ENCODE results near the gene TMEM154. TPM values are rescaled to one million over a fixed set of nuclear protein-coding genes. Genes with fewer than 3 reads are reported as not detected.
A peak's percentile ranks its signal among the peaks of the same experiment; 100 is the strongest.

Gene TMEM154
- total RNA-seq, 4 donors from 2014 or later: 0.44 to 1.8 (median 1.1) TPM

DNA sequence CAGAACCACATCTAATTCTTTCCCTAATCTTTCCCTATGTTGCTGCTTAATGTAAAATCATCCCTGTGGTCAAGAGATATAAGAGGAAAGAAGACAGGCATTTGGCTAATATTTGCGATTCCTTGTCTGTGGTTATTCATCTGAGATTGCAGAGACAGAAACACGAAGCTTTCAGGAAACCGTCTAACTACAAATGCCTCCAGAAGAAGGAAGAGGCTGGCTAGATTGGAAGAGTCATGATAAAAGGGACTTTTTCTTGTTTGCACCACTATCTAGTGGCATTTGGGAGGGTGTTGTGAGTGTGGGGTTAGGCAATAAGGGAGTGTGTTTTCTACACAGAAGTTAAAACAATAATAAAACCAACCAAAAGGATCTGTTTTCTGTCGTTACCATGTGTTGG lies 43.9 kb downstream of the TMEM154 start:
- H3K4me3 ChIP-seq: no peak overlapping the region
- H3K36me3 ChIP-seq: no peaks in the 10 kb centered on the region
- peaks cover 0 to 6% (median 0%) of the 10 kb centered on the region in 4 donors for H3K4me1 ChIP-seq
- H3K27ac ChIP-seq: no peak overlapping the region
- whole genome bisulfite sequencing, 2 donors: 62 to 73% methylated on average over 4 of the region's 4 CpGs
- no peaks in the 10 kb centered on the region for H3K27me3 ChIP-seq
- no peak for DNase-seq (ENCODE audit: low spot score in 2 of 2)
- TF ChIP-seq EP300 (IDR thresholded peaks at IDR 0.05) (no peak), CTCF (IDR thresholded peaks at IDR 0.05) (no peak), POLR2A (IDR thresholded peaks at IDR 0.05) (no peak)
- no peaks in the 10 kb centered on the region for H3K9me3 ChIP-seq

GRCh38 chr4:152634110-152634760 lies 45.6 kb downstream of the TMEM154 start:
- no peaks in the 10 kb centered on the region for H3K9me3 ChIP-seq
- TF ChIP-seq POLR2A (IDR thresholded peaks at IDR 0.05): no peak
- TF ChIP-seq EP300 (IDR thresholded peaks at IDR 0.05): no peak
- H3K27me3 ChIP-seq: no peaks in the 10 kb centered on the region
- 83 to 92% methylated on average over 4 of the region's 4 CpGs for WGBS, 2 donors
- no peak for DNase-seq (ENCODE audit: low spot score in 2 of 2)
- no peak overlapping the region for H3K27ac ChIP-seq
- H3K36me3 ChIP-seq: no peaks in the 10 kb centered on the region
- H3K4me1 ChIP-seq: no peaks in the 10 kb centered on the region
- H3K4me3 ChIP-seq: no peak overlapping the region

- Histone ChIP-seq H3K27me3 (no peaks in the 10 kb centered on the region), H3K4me3 (no peak overlapping the region), H3K27ac (no peak overlapping the region), H3K9me3 (no peaks in the 10 kb centered on the region), H3K4me1 (peaks cover 0 to 2% (median 0%) of the 10 kb centered on the region in 4 donors), H3K36me3 (no peaks in the 10 kb centered on the region)
- no peak for DNase-seq (ENCODE audit: low spot score in 2 of 2)
- TF ChIP-seq POLR2A (IDR thresholded peaks at IDR 0.05) (no peak), EP300 (IDR thresholded peaks at IDR 0.05) (no peak), CTCF (IDR thresholded peaks at IDR 0.05) (no peak)
- WGBS, 2 donors: 55 to 61% methylated on average over 3 of the region's 3 CpGs
Measured at GRCh38 chr4:152633118-152633517, 46.7 kb downstream of the TMEM154 start.

- Histone ChIP-seq H3K4me3 (no peak overlapping the region), H3K27me3 (no peaks in the 10 kb centered on the region), H3K27ac (no peak overlapping the region), H3K36me3 (no peaks in the 10 kb centered on the region), H3K4me1 (peaks cover 0 to 17% (median 0%) of the 10 kb centered on the region in 4 donors), H3K9me3 (no peaks in the 10 kb centered on the region)
- WGBS, 2 donors: 64 to 73% methylated on average over 1 of the region's 1 CpG
- no peak for DNase-seq (ENCODE audit: low spot score in 2 of 2)
- no peak for TF ChIP-seq POLR2A (IDR thresholded peaks at IDR 0.05)
- TF ChIP-seq EP300 (IDR thresholded peaks at IDR 0.05): no peak
- TF ChIP-seq CTCF (IDR thresholded peaks at IDR 0.05): no peak
Measured at GRCh38 chr4:152630324-152630723, 49.5 kb downstream of the TMEM154 start.

GRCh38 chr4:152629908-152630307 lies 49.9 kb downstream of the TMEM154 start:
- no peak overlapping the region for H3K27ac ChIP-seq
- peaks cover 0 to 17% (median 0%) of the 10 kb centered on the region in 4 donors for H3K4me1 ChIP-seq
- DNase-seq (ENCODE audit: low spot score in 2 of 2): no peak
- no peaks in the 10 kb centered on the region for H3K9me3 ChIP-seq
- H3K4me3 ChIP-seq: no peak overlapping the region
- WGBS, 2 donors: 86 to 96% methylated on average over 3 of the region's 3 CpGs
- no peak for TF ChIP-seq POLR2A (IDR thresholded peaks at IDR 0.05)
- H3K27me3 ChIP-seq: no peaks in the 10 kb centered on the region
- H3K36me3 ChIP-seq: no peaks in the 10 kb centered on the region

DNA sequence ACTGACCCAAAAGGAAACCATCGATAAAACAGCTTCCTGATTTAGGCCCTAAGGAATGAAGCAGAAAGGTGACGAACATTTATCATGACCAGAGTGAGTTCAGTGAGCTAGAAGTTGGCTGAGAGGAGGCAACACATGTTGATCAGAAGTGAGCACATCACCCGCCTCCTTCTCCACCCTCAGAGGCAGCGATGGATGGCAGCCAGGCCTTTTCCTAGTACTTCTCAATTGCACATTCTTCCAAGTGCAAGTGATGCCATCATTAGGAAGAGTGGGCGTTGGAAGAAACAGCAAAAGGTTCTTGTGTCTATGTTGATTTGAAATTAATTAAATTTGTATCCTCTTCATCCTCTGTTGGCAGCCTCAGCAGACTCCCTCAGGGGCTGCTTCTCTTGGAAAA lies 51.7 kb downstream of the TMEM154 start:
- TF ChIP-seq EP300 (IDR thresholded peaks at IDR 0.05) (no peak), POLR2A (IDR thresholded peaks at IDR 0.05) (no peak), CTCF (IDR thresholded peaks at IDR 0.05) (no peak)
- Histone ChIP-seq H3K36me3 (no peaks in the 10 kb centered on the region), H3K4me1 (peaks cover 0 to 17% (median 0%) of the 10 kb centered on the region in 4 donors), H3K4me3 (no peak overlapping the region), H3K27me3 (no peaks in the 10 kb centered on the region), H3K27ac (peak overlapping the region in 2 of 4 donors; percentile 66 to 77), H3K9me3 (no peaks in the 10 kb centered on the region)
- DNase-seq (ENCODE audit: low spot score in 2 of 2): peak; percentile 44 to 64
- WGBS, 2 donors: 55 to 59% methylated on average over 5 of the region's 5 CpGs

Measured in tibial nerve (tissue), 4 donors.